Calu3 (cell line): ENCODE data around the gene CTXN1. TPM values are rescaled to one million over a fixed set of nuclear protein-coding genes. Genes with fewer than 3 reads are reported as not detected.

ENCODE experiments used
- BruUV-seq: library from RNA; stranded (reverse); fragments of 400-500 nt; replicated peaks from 2 replicates; lab custom pipeline; 2021; lab: Mats Ljungman, UMichigan
- CTCF ChIA-PET: fragments of 300-600 bp; sonication (Branson Sonifier 250); formaldehyde crosslinking; loops from one replicate; lab custom pipeline; 2022; ENCODE audit warnings: antibody characterized with exemption; lab: Charles Lee
- DNase-seq: peaks from one replicate; pipeline ENCODE4 v3.0.0; 2022
- H3K27ac Mint-ChIP-seq: one replicate; pipeline ENCODE4 v1.8.0; 2022; ENCODE audit warnings: mixed read lengths; ENCODE audit not compliant: unreplicated experiment
- H3K27me3 Mint-ChIP-seq: one replicate; pipeline ENCODE4 v1.8.0; 2022; ENCODE audit warnings: mixed read lengths; ENCODE audit not compliant: unreplicated experiment
- H3K36me3 Mint-ChIP-seq: one replicate; pipeline ENCODE4 v1.8.0; 2022; ENCODE audit warnings: mild to moderate bottlenecking, moderate library complexity, mixed read lengths; ENCODE audit not compliant: insufficient read depth, unreplicated experiment
- H3K4me1 Mint-ChIP-seq: one replicate; pipeline ENCODE4 v1.8.0; 2022; ENCODE audit warnings: mild to moderate bottlenecking, low read depth, mixed read lengths; ENCODE audit not compliant: unreplicated experiment
- H3K4me3 Mint-ChIP-seq: one replicate; pipeline ENCODE4 v1.8.0; 2022; ENCODE audit warnings: mild to moderate bottlenecking, low read depth, moderate library complexity, mixed read lengths; ENCODE audit not compliant: unreplicated experiment
- H3K9me3 Mint-ChIP-seq: one replicate; pipeline ENCODE4 v1.8.0; 2022; ENCODE audit warnings: low read depth, mixed read lengths; ENCODE audit not compliant: unreplicated experiment
- CTCF ChIP-seq: fragments of 200-600 bp; IDR thresholded peaks from one replicate; pipeline ENCODE4 v1.8.0; 2022; ENCODE audit warnings: antibody characterized with exemption; ENCODE audit not compliant: unreplicated experiment
- intact Hi-C: fragments of 100-400 bp; cut with micrococcal nuclease; formaldehyde crosslinking; loops from one replicate; pipeline ENCODE4 v1.10.0; 2022; ENCODE audit not compliant: unreplicated experiment
- total RNA-seq: library from RNA; stranded (reverse); gene quantifications from 2 replicates; pipeline ENCODE4 v1.2.3, GENCODE V29; 2022

Gene CTXN1
- total RNA-seq, 1 experiment from 2014 or later, result 12.2 TPM

- intact Hi-C loops, result no loop called here
- Mint-ChIP-seq H3K27me3 (no peaks in the 10 kb centered on the region), H3K36me3 (no peaks in the 10 kb centered on the region), H3K4me1 (no peaks in the 10 kb centered on the region), H3K27ac (no peak overlapping the region), H3K9me3 (no peaks in the 10 kb centered on the region), H3K4me3 (no peak overlapping the region)
- CTCF ChIA-PET, result no interaction called here
- no TSS peak for BruUV-seq
- no peak for DNase-seq
- TF ChIP-seq CTCF, result no peak
Observed at GRCh38 chr19:7881910-7882309, 44.0 kb downstream of the CTXN1 start.

GRCh38 chr19:7879836-7880235 is 46.1 kb downstream of the CTXN1 start:
- no peak overlapping the region for H3K4me3 Mint-ChIP-seq
- H3K9me3 Mint-ChIP-seq, result no peaks in the 10 kb centered on the region
- no peaks in the 10 kb centered on the region for H3K36me3 Mint-ChIP-seq
- CTCF ChIA-PET, result interaction anchor here (0.5 kb wide), 1 partner anchor 768 kb away, joined by 5 read pairs; no protein-coding TSS in a partner anchor
- BruUV-seq, result no TSS peak
- no peaks in the 10 kb centered on the region for H3K27me3 Mint-ChIP-seq
- intact Hi-C loops, result no loop called here
- H3K27ac Mint-ChIP-seq, result no peak overlapping the region
- no peak for DNase-seq
- H3K4me1 Mint-ChIP-seq, result no peaks in the 10 kb centered on the region
- no peak for TF ChIP-seq CTCF

- H3K4me1 Mint-ChIP-seq, result no peaks in the 10 kb centered on the region
- no peak for DNase-seq
- intact Hi-C loops, result no loop called here
- CTCF ChIA-PET, result interaction anchor here (0.5 kb wide), 1 partner anchor 769 kb away, joined by 5 read pairs; no protein-coding TSS in a partner anchor
- H3K4me3 Mint-ChIP-seq, result no peak overlapping the region
- no TSS peak for BruUV-seq
- TF ChIP-seq CTCF, result no peak
- no peak overlapping the region for H3K27ac Mint-ChIP-seq
- no peaks in the 10 kb centered on the region for H3K9me3 Mint-ChIP-seq
- no peaks in the 10 kb centered on the region for H3K27me3 Mint-ChIP-seq
- peaks cover 5% of the 10 kb centered on the region for H3K36me3 Mint-ChIP-seq
Observed at GRCh38 chr19:7879111-7879807, 46.7 kb downstream of the CTXN1 start.

- Mint-ChIP-seq H3K4me1 (no peaks in the 10 kb centered on the region), H3K4me3 (no peak overlapping the region), H3K27ac (no peak overlapping the region), H3K27me3 (no peaks in the 10 kb centered on the region), H3K9me3 (no peaks in the 10 kb centered on the region), H3K36me3 (peaks cover 15% of the 10 kb centered on the region)
- DNase-seq, result no peak
- no peak for TF ChIP-seq CTCF
- BruUV-seq, result no TSS peak
- intact Hi-C loops, result no loop called here
- CTCF ChIA-PET, result interaction anchor here (0.9 kb wide), 1 partner anchor 11 kb away, joined by 3 read pairs; no protein-coding TSS in a partner anchor
Observed at GRCh38 chr19:7877249-7877836, 48.6 kb downstream of the CTXN1 start.
